ENCODE data around the gene CMC4.

Gene CMC4

DNA sequence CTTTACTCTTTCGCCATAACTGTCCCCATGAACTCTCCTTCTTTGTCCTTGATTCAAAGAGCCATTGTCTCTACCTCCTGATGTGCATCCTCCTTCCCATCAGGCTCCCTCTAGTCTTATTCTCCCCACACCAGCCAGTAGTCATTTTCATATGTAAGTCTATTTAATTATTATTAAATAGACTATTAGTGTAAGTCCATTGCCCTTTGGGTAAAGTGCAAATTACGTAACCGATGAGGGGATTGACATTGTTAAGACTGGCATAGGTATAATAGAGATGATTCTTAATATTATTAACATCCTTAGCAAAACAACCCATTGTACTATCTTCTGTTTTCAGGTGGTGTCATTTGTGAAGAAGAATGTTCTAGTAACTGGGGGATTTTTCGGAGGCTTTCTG, 16.7 kb downstream of the CMC4 start:
- in situ Hi-C loops (cut with HindIII; ENCODE audit: low sequenced_read_pairs): no loop called here

DNA sequence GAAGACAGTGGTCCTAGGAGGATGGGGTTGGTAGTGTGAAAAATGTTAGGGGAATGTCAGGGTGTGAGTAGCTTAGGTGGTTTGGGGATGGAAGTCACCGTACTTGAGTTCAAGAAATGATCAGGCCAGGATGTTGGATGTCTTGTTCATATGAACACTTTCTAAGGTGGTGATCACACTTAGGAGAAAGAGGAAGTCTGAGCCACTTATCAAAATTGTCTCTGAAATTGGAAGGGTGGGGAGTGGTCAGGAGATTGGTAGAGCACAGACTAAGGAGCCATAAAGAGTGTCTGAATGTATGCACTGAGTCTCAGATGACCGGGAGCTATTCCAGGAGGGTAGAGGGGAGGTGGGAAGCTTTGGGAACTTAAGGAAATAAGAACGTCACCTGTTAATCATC, 17.3 kb downstream of the CMC4 start:
- in situ Hi-C loops (cut with HindIII; ENCODE audit: low sequenced_read_pairs): no loop called here

DNA sequence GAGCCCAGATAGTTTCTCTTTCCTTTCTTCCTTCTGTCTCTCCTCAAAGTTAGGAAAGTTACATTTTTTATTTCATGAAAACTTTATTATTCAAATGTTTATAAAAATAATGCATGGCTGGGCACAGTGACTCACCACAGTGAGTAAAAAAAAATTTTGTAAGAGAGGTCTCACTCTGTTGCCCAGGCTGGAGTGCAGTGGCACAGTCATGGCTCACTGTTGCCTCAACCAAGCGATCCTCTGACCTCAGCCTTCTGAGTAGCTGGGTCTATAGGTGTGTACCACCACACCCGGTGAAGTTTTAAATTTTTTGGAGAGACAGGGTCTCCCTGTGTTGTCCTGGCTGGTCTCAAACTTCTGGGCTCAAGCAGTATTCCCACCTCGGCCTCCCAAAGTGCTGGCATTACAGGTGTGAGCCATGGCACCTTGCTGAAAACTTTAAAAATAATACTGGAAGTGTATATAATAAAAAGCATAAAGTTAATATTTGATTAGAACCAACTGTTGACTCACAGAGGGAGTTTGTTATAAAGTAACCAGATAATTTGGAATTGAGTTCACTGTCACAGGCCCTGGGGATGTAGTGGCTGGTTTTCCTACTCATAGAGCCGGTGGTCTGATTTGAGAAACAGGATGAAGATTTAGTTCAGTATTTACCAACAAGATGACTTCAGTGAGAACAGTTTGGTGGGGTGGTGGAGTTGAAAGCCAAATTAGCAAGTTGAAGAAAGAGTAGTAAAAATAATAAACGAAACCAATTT, 18.0 kb downstream of the CMC4 start:
- in situ Hi-C loops (cut with HindIII; ENCODE audit: low sequenced_read_pairs): no loop called here

DNA sequence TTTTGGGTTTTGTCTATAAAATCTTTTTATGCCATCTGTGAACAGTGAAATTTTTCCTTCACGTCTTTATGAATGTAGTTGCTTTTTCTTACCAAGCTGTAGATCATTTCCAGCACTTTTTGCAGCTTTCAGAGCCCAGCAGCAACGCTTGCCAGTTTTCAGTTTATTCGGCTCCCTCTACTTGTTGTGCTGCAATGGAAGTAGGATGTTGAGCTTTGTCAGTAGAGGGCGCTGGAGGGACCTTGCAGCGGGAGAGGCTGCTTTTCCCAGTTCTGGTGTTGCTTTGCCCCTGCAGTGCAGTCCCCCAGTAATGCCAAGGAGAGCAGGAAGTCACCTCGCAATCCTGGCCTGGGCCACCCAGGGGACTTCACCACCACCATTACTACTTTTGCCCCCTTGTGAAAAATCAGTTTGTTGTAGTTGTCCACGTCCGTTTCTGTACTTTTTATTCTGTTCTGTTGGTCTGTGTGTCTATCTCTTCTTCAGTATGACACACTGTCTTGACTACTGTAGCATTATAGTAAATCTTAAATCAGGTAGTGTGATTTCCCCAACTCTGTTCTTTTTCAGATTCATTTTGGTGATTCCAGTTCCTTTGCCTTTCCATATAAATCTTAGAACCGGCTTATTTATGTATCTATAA, 21.8 kb downstream of the CMC4 start:
- in situ Hi-C loops (cut with HindIII; ENCODE audit: low sequenced_read_pairs): no loop called here

DNA sequence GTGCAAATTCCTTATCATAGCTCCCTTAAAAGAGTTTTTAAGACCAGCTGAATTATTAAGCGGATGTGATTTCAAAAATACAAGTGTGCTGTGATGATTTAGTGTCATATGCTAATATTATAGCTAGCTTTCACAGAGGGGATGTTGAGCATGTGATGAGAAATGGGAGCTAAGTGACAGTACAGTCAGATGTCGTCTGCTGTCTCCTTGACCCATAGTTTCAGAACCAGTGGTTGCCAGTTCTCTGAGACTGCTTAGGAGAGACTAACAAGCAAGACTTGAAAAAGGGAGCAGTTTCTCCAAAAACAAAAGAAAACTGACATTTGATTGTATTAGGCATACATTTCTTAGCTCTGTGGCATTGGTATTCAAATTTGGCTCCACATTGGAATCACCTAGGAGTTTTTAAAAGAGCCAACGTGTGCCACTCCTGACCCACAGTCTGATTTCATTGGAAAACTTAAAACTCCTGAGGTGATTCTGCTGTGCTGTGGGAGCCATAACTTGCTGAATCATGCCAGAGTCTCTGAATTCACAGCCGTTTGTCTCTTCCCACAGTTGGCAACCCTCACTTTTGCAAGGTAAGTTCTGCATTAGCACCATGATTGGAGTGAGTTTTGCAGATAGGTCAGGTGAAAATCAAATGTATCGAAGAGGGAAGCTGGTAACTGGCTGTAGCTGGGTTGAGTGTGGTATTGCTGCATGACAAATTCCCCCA, 24.0 kb downstream of the CMC4 start:
- in situ Hi-C loops (cut with HindIII; ENCODE audit: low sequenced_read_pairs): no loop called here

DNA sequence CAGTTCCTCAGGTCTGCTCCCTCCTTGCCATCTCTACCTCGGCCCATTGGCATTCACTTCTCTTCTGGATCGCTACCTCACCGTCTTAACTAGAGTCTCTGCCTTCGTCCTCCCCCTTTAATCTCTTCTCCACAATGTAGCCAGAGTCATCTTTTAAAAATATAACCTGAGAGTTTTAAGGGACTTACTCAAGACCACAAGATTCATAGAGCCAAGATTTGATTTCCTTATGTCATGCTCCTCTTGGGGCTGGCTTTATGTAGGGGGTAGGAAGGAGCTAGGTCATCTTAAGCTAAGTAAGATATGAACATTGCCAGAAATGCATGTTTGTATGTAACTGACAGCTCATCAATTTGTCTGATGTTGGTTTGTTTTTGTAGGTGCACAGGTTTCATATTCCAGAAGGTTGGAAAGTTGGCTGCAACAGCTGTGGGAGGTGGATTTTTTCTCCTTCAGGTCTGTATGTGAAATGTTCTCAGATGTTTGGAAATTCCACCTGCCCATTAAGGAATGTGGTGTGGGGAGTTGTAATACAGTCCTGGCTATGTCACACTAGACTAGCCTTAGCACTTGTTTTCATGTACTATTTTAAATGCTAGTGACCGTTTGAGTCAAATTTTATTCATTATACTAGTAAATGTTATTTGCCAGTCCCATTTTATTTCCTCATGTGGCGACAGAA, 24.7 kb downstream of the CMC4 start:
- in situ Hi-C loops (cut with HindIII; ENCODE audit: low sequenced_read_pairs): no loop called here

DNA sequence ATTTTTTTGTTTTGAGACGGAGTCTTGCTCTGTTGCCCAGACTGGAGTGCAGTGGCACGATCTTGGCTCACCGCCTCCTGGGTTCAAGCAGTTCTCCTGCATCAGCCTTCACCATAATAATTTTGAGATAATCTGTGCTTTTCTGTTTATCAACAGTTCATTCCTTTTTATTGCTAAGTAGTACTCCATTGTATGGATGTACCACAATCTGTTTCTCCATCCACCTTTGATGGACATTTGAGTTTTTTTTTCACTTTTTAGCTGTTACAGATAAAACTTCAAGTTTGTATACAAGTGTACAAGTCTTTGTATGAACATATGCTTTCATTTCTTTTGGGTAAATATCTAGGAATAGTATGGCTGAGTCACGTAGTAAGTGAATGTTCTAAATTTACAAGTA, 35.2 kb downstream of the CMC4 start:
- in situ Hi-C loops (cut with HindIII; ENCODE audit: low sequenced_read_pairs): no loop called here

DNA sequence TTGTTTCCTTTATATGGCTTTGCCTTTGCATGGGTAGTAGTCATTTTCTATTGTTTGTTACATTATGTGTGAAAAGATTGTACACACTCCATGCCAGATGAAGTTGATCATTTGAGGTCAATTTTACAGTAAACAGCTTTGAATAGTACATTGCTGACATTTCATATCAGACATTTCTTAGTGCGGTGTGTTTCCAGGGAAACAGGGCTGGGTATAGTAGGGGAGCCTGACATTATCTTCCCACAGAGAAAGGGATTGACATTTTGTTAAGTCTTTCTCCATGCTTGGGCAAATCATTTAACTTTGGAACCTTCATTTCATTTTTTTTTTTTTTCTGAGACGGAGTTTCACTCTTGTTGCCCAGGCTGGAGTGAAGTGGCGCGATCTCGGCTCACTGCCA, 39.3 kb downstream of the CMC4 start:
- in situ Hi-C loops (cut with HindIII; ENCODE audit: low sequenced_read_pairs): no loop called here

DNA sequence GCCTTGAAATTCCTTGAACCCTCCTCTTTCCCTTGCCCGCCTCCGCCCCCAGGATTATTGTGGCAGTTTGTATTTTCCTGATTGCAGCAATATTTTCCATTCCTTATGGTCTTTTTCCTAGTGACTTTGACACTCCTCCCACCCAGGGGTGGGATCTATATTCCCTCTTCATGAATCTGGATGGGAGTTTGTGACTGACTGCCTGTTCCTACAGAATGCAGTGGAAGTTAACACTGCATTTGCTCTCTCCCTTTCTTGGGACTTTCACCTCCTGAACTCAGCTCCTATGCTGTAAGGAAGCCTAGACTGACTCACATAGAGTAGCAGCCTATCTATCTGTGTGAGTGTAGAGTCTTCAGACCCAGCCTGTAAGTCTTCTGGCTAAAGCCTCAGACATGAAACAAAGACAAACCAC, 42.1 kb downstream of the CMC4 start:
- in situ Hi-C loops (cut with HindIII; ENCODE audit: low sequenced_read_pairs): no loop called here

DNA sequence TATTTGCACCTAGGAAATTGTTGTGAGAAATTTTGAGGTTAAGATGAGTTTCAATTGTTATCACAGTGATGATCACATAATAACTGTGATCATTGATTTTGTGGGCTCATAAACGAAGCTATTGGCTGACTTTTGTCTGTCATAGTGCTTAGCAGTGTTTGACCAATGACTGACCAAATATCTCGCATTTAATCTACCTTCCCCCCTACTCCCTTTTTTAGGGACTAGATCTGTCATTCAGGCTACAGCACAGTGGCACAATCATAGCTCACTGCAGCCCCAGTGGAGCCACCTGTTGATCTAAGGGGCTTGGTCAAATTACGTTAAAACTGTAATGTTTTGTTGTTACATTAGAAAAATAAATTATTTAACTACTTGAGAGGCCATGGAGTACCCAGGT, 42.8 kb downstream of the CMC4 start:
- in situ Hi-C loops (cut with HindIII; ENCODE audit: low sequenced_read_pairs): no loop called here

DNA sequence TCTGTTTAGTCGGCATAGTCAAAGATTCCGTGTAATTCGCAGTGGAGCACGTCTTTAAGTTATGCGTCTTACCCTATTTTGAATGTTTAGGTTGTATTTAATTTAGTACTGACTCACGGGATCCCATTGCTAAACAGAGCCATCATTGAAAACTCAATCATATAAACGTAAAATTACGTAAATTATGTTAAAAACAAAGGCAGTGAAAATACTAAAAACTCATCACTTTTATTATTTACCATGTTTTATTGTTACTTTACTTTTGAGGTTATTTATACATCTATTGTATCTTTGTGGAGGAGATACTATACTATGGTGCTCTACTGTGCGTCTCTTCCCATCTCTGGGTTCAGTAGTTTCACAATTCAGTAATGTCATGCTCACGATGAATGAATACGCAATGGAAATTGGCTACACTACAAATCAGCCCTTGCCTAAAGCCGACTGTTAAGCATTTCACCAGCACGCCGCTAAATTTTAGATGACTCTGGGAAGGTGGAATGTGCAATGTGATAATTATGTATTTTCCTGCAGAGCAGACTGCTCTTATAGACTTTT, 43.3 kb downstream of the CMC4 start:
- in situ Hi-C loops (cut with HindIII; ENCODE audit: low sequenced_read_pairs): no loop called here

DNA sequence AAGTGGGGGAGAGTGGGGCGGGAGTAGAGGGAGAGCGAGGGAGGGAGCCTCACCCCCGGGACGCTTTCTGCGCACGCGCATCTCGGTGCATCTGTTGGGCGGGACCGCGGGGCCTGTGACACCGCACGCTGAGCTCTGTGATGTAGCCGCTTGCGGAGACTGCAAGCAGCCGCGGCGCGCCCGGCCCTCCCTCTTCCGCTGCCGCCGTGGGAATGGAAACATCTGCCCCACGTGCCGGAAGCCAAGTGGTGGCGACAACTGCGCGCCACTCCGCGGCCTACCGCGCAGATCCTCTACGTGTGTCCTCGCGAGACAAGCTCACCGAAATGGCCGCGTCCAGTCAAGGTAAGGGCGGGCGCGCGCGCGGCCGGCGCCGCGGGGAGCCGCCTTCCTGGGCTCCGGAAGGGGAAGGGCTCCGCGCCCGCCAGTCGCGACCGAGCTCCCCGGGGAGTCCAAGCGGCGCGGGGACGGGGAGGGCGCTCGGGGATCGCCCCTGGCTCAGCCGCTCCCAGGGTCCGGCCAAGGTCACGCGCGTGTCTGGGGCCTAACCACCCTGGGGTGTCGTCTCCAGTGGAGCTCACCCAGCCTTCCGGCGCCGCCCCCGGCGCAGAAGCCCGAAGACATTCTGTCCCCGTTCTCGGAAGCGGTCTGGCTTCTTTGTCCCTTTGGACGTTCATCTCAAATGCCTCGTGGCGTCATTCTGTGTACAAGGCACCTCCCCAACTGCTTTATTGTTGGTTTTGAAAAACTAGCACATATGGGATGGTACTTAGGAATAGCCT, 44.0 kb downstream of the CMC4 start, which contains the start of gene FUNDC2:
TSS of gene FUNDC2 (plus strand) at position 118 of the 782 bp plus-strand sequence. CDS start at position 213, 95 bp downstream.
- in situ Hi-C loops (cut with HindIII; ENCODE audit: low sequenced_read_pairs): no loop called here

DNA sequence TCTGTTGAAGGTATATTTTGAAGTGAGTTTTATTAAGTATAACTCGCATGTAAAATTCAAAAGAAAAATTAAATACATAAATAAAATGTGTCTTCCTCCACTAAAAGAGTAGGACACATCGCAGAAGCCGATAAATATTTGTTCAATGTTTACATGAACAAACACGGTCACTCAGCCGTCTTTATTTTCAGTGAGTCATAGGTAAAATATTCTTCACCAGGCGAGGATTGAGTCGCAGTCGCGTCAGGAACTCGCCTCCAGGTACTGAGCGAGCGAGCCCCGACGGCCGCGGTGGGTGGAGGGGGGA, 44.6 kb downstream of the CMC4 start:
- in situ Hi-C loops (cut with HindIII; ENCODE audit: low sequenced_read_pairs): no loop called here

DNA sequence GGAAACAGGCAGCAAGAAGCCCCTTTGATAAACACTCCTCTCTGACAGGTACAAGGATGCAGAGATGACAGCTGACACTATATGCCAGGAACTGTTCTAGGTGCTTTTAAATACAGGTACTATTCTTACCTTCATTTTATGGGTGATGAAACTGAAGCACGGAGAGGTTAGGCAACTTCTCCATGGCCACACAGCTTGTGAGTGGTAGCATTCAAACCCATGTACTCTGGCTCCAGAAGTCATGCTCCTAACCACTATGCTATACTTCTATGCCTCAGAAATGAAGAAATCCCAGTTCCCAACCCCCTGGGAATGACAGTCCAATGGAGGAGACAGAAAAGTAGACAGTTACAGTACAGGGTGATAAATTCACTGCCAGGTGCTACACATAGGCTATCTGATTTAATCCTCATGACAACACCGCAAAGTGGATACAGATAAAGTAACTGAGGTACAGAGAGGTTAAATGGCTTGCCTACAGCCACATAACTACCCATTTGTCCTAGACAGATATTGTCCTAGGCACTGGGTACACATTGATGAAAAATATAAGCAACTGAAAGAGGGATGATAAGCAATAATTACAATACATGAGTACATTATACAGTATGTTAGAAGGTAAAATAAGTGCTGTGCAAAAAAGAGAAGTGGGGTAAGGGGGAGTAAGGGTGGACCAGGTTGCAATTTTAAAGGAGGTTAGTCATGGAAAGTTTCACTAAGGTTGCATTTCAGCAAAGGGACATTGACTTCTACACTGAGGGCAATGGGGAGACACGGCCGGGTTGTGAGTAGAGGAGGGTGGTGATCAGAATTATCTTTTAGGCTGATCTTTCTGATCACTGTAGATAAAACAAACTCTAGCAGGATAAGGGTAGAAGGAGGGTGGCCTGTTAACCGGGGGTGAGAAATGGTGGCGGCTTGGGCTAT, 46.8 kb downstream of the CMC4 start:
- in situ Hi-C loops (cut with HindIII; ENCODE audit: low sequenced_read_pairs): no loop called here

DNA sequence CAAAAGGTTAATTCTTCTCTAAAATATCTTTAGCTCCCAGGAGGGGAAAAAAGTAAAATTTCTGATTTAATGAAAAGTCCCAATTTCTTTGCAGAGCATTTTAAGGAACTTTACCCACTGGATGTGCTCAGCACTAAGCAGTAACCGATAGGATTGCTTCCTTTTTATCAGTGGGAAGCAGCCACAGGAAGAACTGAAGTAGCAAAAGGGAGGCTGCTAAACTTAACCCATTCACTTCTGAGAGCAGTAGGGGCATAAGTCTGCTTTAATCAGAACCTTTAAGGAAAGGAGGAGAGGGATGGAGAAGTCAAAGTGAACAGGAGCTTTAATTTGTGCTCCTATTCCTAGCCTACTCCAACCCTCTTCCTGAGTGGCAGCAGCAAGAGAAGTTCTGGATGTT, 48.4 kb downstream of the CMC4 start, which contains the start of gene F8:
TSS of gene F8 (minus strand) at position 139 of the 400 bp plus-strand sequence. CDS start 171 bp downstream, outside the sequence.
- in situ Hi-C loops (cut with HindIII; ENCODE audit: low sequenced_read_pairs): no loop called here

DNA sequence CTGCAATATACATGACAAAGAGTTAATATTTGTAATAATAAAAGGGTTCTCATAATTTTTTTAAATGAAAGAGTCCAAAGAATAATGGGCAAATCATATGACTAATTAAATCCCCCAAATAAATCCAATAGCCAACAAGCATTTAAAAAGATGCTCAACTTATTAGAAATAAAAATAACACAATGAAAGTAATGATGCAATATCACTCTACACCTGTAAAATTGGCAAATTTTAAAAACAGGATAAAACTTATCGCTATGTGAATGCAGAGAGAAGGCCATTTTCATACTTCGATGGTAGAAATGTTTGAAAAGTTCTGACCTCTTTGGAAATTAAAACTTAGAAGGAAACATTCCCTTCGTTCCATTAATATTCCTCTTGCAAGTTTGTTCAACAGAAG, 50.3 kb downstream of the CMC4 start:
- in situ Hi-C loops (cut with HindIII; ENCODE audit: low sequenced_read_pairs): no loop called here
